Activated T-helper 1 cell treated with anti-CD3 and anti-CD28 coated beads, Interleukin-2, amount 50 U/mL, for 16 hours (primary cell): ENCODE results near the gene TRIOBP.
"Not testable (repeated sequence)": the region's sequence is repeated elsewhere in the genome, so short reads cannot be mapped to it uniquely, and the experiment has no call there.

Experiments
- DNase-seq, 2 donors: peaks; one replicate each; pipeline ENCODE4 v3.0.0-alpha.2; 2020; ENCODE audit warnings: low read depth in 1 of 2, low spot score in 1 of 2

The TRIOBP gene

GRCh38 chr22:37775785-37776638 lies 79.2 kb downstream of the TRIOBP start:
- DNase-seq, result no peak

GRCh38 chr22:37776639-37777005 lies 79.8 kb downstream of the TRIOBP start:
- no peak for DNase-seq

GRCh38 chr22:37777122-37777687 lies 80.4 kb downstream of the TRIOBP start:
- DNase-seq, result no peak

- DNase-seq, result no peak
Observed at GRCh38 chr22:37778370-37779009, 81.6 kb downstream of the TRIOBP start.

DNA sequence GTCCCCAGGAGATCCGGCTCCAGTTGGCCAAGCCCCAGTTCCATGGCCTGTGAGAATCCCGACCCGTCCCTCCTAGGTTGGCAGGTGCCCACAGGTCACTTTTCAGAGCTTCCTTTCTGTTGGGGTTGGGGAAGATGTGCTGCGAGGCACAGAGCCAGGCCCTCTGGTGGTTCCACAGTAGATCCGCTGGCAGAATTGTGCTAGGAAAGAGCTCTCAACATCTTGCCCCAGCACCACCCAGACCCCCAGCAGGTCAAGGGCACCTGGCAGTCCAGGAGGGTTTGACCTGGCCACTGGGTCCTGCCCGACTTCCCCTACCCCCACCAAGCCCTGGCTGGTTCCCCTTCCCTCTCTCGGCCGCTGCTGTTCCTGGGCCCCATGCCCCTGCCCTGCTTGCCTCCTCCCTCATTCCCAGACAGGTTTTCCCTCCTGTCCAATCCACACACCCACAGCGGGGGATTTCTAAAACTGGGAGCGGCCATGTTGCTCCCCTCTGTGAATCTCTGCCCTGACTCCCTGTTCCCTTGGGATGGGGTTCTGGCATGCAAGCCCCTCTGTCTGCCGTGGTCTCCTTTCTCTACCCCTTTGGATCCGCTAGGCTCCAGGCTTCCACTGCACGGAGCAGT lies 84.7 kb downstream of the TRIOBP start:
- DNase-seq, result no peak

GRCh38 chr22:37782340-37783168 lies 85.7 kb downstream of the TRIOBP start:
- DNase-seq, result no peak

- DNase-seq, result no peak
Observed at GRCh38 chr22:37784829-37785495, 88.1 kb downstream of the TRIOBP start.

GRCh38 chr22:37790234-37790633 lies 93.4 kb downstream of the TRIOBP start:
- no peak for DNase-seq

DNA sequence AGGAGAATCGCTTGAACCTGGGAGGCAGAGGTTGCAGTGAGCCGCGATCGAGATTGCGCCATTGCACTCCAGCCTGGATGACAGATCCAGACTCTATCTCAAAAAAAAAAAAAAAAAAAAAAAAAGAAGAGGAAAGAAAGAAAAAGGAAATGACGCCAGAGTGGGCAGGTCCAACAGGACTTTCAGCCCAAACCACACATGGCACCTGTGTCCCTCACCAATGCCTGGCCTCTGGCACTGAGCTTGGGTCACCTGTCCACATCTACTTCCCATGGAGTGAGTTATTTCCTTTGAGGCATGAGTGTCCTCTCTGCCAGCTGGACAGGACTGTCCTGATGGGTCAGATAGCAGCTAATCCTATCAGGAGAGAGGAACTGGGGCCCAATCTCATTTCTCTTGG lies 95.6 kb downstream of the TRIOBP start:
- DNase-seq, result no peak

DNA sequence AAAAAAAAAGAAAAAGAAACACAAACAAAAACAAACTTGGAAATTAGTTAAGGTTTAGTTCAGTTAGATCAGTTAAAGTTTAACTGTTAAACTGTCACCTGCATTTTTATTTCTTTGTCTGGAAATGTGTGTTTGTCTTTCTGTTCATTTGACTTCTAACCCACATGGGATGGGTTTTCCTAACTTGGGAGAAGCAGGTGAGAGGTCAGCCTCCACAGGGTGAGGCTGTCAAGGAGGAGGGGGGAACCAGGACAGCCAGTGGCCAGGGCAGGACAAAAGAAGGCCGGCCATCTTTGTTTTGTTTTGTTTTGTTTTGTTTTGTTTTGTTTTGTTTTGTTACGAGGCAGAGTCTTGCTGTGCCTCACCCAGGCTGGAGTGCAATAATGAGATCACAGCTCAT lies 97.5 kb downstream of the TRIOBP start:
- no peak for DNase-seq

DNA sequence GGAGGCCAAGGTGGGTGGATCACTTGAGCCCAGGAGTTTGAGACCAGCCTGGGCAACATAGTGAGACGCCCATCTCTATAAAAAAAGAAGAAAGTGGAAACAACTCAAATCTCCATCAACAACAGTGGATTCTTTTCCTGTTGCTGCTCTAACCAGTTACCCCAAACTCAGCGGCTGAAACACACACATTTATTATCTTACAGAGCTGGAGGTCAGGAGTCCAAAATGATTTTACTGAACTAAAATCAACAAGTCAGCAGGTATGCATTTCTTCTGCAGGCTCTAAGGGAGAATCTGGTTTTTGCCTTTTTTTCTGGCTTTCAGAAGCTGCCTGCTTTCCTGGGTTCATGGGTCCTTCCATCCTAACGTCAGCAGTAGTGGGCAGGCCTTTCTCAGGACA lies 99.2 kb downstream of the TRIOBP start:
- no peak for DNase-seq

DNA sequence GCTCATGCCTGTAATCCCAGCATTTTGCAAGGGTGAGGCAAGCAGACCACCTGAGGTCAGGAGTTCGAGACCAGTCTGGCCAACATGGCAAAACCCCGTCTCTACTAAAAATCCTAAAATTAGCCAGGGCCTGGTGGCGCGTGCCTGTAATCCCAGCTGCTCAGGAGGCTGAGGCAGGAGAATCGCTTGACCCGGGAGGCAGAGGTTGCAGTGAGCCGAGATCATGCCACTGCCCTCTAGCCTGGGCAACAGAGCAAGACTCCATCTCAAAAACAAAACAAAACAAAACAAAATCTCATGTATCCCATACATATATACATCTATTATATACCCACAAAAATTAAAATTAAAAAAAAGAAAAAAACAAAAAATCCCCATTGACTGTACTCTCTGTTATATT lies 100.4 kb downstream of the TRIOBP start:
- not testable (repeated sequence) for DNase-seq

- no peak for DNase-seq
Observed at GRCh38 chr22:37797874-37798500, 101.1 kb downstream of the TRIOBP start.

DNA sequence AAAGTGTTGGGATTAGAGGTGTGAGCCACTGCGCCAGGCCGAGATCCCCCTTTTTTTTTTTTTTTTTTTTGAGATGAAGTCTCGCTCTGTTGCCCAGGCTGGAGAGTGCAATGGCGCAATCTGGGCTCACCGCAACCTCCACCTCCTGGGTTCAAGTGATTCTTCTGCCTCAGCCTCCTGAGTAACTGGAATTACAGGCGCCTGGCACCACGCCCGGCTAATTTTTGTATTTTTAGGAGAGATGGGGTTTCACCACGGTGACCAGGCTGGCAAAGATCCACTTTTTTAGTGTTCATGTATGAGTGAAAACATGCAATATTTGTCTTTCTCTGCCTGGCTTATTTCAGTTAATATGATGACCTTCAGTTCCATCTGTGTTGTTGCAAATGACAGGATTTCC lies 103.1 kb downstream of the TRIOBP start:
- DNase-seq, result not testable (repeated sequence)

GRCh38 chr22:37801946-37802309 lies 105.1 kb downstream of the TRIOBP start:
- no peak for DNase-seq

DNA sequence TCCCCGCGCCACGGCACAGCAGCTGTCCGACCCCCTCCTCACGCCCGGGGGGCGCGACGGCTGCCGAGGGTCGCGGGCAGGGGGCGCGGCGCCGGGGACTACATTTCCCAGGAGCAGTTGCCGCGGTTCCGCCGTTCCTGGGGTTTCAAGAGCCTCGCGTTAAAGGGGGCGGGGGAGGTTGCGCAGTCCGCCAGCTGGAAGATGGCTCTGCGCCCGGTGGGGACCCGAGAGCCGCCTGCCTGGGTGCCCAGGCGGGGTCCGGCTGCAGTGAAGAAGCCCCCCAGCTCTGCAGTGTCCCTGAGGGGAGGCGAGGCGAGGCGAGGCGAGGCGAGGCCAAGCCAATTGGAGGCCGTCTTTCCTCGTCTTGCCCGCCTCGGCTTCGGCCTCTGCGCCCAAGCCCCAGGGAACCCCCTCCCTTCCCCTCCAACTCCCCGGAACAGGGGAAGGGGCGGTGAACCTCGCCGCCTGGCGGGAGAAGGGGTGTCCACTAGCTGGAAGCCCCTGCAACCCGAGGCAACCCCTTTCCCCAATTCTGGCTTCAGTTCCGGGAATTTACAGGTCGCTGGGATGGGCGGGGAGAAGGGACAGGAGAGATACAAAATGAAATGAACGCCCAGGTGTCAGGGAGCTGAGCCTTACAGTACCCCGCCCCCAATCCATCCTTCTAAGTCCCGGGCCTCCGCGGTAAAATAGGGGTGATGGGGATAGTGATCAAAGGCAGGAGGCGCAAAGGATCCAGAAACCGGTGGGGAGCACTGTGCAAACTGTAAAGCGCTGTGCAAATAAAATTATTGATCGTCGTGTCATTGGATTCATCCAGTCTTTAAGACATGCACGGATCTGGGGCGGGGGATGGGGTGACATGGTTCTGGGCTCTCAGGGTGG lies 105.7 kb downstream of the TRIOBP start:
- DNase-seq, result no peak

GRCh38 chr22:37803195-37803638 lies 106.4 kb downstream of the TRIOBP start:
- no peak for DNase-seq

DNA sequence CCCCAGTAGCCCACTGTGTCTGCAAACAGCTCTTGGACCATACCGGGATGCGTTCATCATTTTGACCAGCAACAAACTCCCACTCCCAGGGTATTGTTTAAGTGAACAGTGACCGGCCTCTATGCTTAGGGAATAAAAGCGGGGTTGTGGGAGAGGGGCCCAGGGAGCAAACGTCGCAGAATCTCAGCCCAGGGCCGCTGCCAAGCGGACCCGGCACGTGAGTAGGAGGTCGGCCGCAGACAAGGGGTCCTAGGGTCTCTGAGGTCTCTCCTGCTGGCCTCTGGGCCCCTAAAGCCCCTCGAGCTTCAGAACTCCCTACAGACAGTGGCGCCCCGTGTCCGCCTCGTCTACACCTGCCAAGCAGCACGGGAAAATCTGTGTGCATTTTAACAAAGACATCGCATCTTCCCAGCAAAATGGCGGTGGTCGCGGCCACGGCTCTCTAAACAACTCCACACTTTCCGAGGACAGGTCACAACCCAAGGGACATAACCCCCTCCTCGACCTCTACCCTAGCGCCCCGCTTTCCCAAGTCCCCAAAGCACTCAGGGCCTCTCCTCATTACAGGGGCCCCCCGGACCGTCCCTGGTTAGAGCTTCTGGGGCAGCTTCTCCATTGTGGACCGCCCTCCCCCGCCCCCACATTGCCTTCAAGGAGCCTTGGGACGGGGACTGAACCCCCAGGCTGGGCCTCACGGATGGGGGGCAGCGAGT lies 106.9 kb downstream of the TRIOBP start:
- no peak for DNase-seq
